GM23248 (cell line): ENCODE data around the gene WNT5B.

Source experiments
- EZH2 ChIP-seq: fragments of 200-600 bp; sonication (generic); IDR thresholded peaks from 2 replicates; pipeline ENCODE4 v1.6.1; 2018; ENCODE audit warnings: antibody characterized with exemption, mild to moderate bottlenecking; ENCODE audit not compliant: insufficient read depth, poor library complexity, severe bottlenecking
- EZH2phosphoT487 ChIP-seq: fragments of 200-600 bp; sonication (generic); IDR thresholded peaks from 2 replicates; pipeline ENCODE4 v1.6.1; 2018; ENCODE audit warnings: antibody characterized with exemption, moderate library complexity, mild to moderate bottlenecking, low read depth; ENCODE audit not compliant: insufficient read depth

DNA sequence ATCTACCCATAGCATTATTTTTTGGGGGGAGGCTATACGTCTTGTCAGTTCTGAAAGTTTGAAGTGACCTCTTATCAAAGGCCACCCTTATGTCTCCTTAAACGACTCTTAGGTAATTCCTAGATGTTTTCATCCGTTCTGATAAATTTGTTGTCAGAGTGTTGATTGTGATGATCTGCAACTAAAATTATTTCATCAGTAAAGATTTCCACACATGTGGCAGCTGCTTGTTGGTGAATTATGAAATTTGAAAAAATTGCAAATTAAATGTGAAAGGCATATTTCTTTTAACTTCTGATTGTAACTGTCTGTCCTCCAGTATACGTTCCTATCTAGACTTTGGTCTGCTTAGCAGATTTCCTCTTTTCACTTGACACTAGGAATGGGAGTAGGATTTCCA is 63.2 kb downstream of the WNT5B start:
- TF ChIP-seq EZH2 = no peak
- TF ChIP-seq EZH2phosphoT487 = no peak
